HepG2 (cell line): ENCODE results near the gene JMJD4. TPM values are rescaled to one million over a fixed set of nuclear protein-coding genes. Genes with fewer than 3 reads are reported as not detected.

Experiments
- ATAC-seq: fragments of 200-7000 bp; cut with Tn5 transposase; 3 replicates; pipeline ENCODE4 v1.9.1; 2020; ENCODE audit warnings: mild to moderate bottlenecking, moderate library complexity
- BruUV-seq: library from RNA; stranded (reverse); fragments of 400-500 nt; replicated peaks from 2 replicates; lab custom pipeline; 2021; lab: Mats Ljungman, UMichigan
- CTCF ChIA-PET: fragments of 300-600 bp; formaldehyde crosslinking; extraction: SDS; loops from one replicate; lab custom pipeline; 2021; ENCODE audit warnings: low total read pairs, inconsistent platforms, low intra/inter-chr PET ratio; lab: Yijun Ruan, JAX
- POLR2A ChIA-PET: fragments of 350-600 bp; sonication (Branson Sonifier 250); formaldehyde crosslinking; loops from one replicate; lab custom pipeline; 2020; ENCODE audit warnings: antibody characterized with exemption, inconsistent platforms; lab: Yijun Ruan, JAX
- DNase-seq: peaks from one replicate; pipeline ENCODE4 v3.0.0-alpha.2; 2015; ENCODE audit warnings: low spot score
- FAIRE-seq: peaks from 3 replicates; lab custom pipeline; 2011; peaks lifted over from hg19 to GRCh38; lab: Jason Lieb, UNC
- H2AFZ ChIP-seq: one replicate; pipeline ENCODE4 v1.6.1; 2011; ENCODE audit warnings: low read length, inconsistent platforms
- H3K27ac ChIP-seq: fragments of 300-600 bp; 3 replicates; pipeline ENCODE4 v1.8.0; 2011; ENCODE audit warnings: mixed run types, mild to moderate bottlenecking, mixed read lengths, low read length, inconsistent platforms; ENCODE audit not compliant: insufficient read depth; ENCODE audit errors: extremely low read length
- H3K27me3 ChIP-seq, 2 experiments: fragments of 200-600 bp in 1 of 2; 2 replicates in 1 of 2; 3 replicates in 1 of 2; pipeline versions ENCODE4 v1.6.0 to v1.8.0; 2011; ENCODE audit warnings: low read length in 2 of 2, mild to moderate bottlenecking in 2 of 2, moderate library complexity in 2 of 2, inconsistent platforms in 1 of 2; ENCODE audit not compliant: insufficient read depth in 2 of 2, control insufficient read depth in 1 of 2
- H3K36me3 ChIP-seq, 2 experiments: fragments of 200-600 bp in 1 of 2; replicated peaks in 1 of 2; 2 replicates in 1 of 2; 3 replicates in 1 of 2; pipeline versions ENCODE4 v1.5.1 to v1.8.0; 2011; ENCODE audit warnings: low read length in 2 of 2, inconsistent platforms in 1 of 2; ENCODE audit not compliant: insufficient read depth in 2 of 2, control insufficient read depth in 1 of 2
- H3K4me1 ChIP-seq: 2 replicates; pipeline ENCODE4 v1.5.1; 2012; ENCODE audit warnings: low read length, inconsistent platforms; ENCODE audit not compliant: insufficient read depth
- H3K4me2 ChIP-seq: 2 replicates; pipeline ENCODE4 v1.6.0; 2011; ENCODE audit warnings: low read depth, low read length, inconsistent platforms
- H3K4me3 ChIP-seq, 3 experiments: fragments of 200-600 bp in 1 of 3; sonication (generic), shearing (Covaris generic) in 1 of 3; replicated peaks in 1 of 3; 2 replicates each; pipeline ENCODE4 v1.5.1; 2011 to 2016; ENCODE audit warnings: low read length in 3 of 3, inconsistent platforms in 2 of 3, low read depth in 2 of 3, mild to moderate bottlenecking in 2 of 3, control low read depth in 1 of 3, mixed read lengths in 1 of 3; ENCODE audit not compliant: insufficient read depth in 1 of 3
- H3K79me2 ChIP-seq: one replicate; pipeline ENCODE4 v1.6.1; 2011; ENCODE audit warnings: low read length, inconsistent platforms; ENCODE audit not compliant: insufficient read depth
- H3K9ac ChIP-seq: 2 replicates; pipeline ENCODE4 v1.6.0; 2011; ENCODE audit warnings: mild to moderate bottlenecking, low read depth, low read length, inconsistent platforms; ENCODE audit not compliant: insufficient read depth
- H3K9me3 ChIP-seq: 2 replicates; pipeline ENCODE4 v1.5.1; 2012; ENCODE audit warnings: mild to moderate bottlenecking, low read length
- H4K20me1 ChIP-seq: 2 replicates; pipeline ENCODE4 v1.6.0; 2011; ENCODE audit warnings: inconsistent platforms, mild to moderate bottlenecking, low read length, moderate library complexity; ENCODE audit not compliant: insufficient read depth
- SRY ChIP-seq: sonication (generic); formaldehyde crosslinking; IDR thresholded peaks from 2 replicates; pipeline ENCODE4 v1.8.0; 2022; ENCODE audit warnings: mild to moderate bottlenecking, missing genetic modification reagents
- ZFP82 ChIP-seq: sonication (generic); formaldehyde crosslinking; IDR thresholded peaks from 2 replicates; pipeline ENCODE4 v1.5.1; 2020; ENCODE audit warnings: mild to moderate bottlenecking, missing genetic modification reagents, borderline replicate concordance
- ZIK1 ChIP-seq: sonication (generic); formaldehyde crosslinking; IDR thresholded peaks from 2 replicates; pipeline ENCODE4 v1.5.0; 2020; ENCODE audit warnings: mild to moderate bottlenecking, low read depth, missing genetic modification reagents, borderline replicate concordance
- ZNF773 ChIP-seq: sonication (generic); formaldehyde crosslinking; IDR thresholded peaks from 2 replicates; pipeline ENCODE4 v1.4.0; 2020; ENCODE audit warnings: missing genetic modification reagents, borderline replicate concordance
- WGBS: methylation state at CpG from one replicate; pipeline ENCODE4 v1.1.6; 2017; ENCODE audit warnings: low lambda C conversion rate; 5-methylcytosine and 5-hydroxymethylcytosine counted together
- in situ Hi-C: cut with HindIII; loops from 2 replicates; pipeline ENCODE4 v1.10.0; 2017; ENCODE audit warnings: low pct_unique_long_range_greater_than_20kb; ENCODE audit not compliant: extremely low pct_ligation_motif_present
- intact Hi-C: fragments of 100-400 bp; cut with micrococcal nuclease; formaldehyde crosslinking; loops from one replicate; pipeline ENCODE4 v1.10.0; 2022; ENCODE audit not compliant: unreplicated experiment
- polyA plus RNA-seq, 8 experiments: library from polyadenylated mRNA; depleted of rRNA in 3 of 8; stranded (reverse) in 7 of 8; unstranded in 1 of 8; fragments of >200 nt; fragmentation: Illumina TruSeq in 4 of 8; extraction: Trizol in 4 of 8; gene quantifications; 2 replicates each; pipeline versions ENCODE4 v1.2.1 to v1.2.3, GENCODE V29; 2011 to 2016; ENCODE audit warnings: low read depth in 4 of 8, missing spikeins in 1 of 8, mixed read lengths in 1 of 8; ENCODE audit not compliant: insufficient read depth in 1 of 8
- total RNA-seq, 5 experiments: library from RNA; depleted of rRNA; stranded (reverse); fragments of >200 nt; fragmentation: Illumina TruSeq; extraction: Trizol; gene quantifications; 2 replicates each; pipeline ENCODE4 v1.2.3, GENCODE V29; 2016; ENCODE audit warnings: low read depth in 1 of 5
- TF ChIP-seq, protein P1 (sequence below): sonication (generic); formaldehyde crosslinking; IDR thresholded peaks from 2 replicates; pipeline ENCODE4 v1.5.1; 2020; ENCODE audit warnings: mild to moderate bottlenecking, missing genetic modification reagents, moderate library complexity
- TF ChIP-seq, protein P2 (sequence below): sonication (generic); formaldehyde crosslinking; IDR thresholded peaks from 2 replicates; pipeline ENCODE4 v1.4.0; 2020; ENCODE audit warnings: missing genetic modification reagents
- TF ChIP-seq, protein P3 (sequence below): sonication (generic); formaldehyde crosslinking; IDR thresholded peaks from 2 replicates; pipeline ENCODE4 v1.5.0; 2020; ENCODE audit warnings: mild to moderate bottlenecking, missing genetic modification reagents, moderate library complexity

Gene JMJD4
- total and polyA plus RNA-seq, 2 of the 13 experiments (the other 11 are each of a cell fraction or from before 2014, with no cell fraction given): 10.2 to 29.0 TPM

DNA sequence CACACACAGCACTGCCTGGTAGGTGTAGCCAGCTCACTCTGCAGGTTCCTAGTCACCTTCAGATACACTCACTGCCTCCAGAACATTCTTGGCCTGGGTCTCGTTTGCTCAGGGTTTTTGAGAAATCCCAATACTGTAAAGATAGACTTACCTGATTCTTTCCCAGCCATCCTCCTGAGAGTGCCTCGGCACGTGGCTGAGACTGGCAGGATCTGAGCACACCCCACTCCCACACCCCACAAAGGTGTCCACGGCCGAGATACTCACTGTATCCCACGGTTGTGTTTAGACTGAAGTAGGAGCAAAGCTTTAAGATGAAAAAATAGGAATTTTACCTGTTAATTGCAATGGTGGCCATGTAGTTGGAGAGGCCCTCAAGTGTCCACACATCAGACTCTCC, 33.5 kb upstream of the JMJD4 start:
- intact Hi-C loops: no loop called here
- H3K27me3 ChIP-seq: no peaks in the 10 kb centered on the region
- no peak overlapping the region for H3K9ac ChIP-seq
- H3K36me3 ChIP-seq: peaks cover 11 to 37% of the 10 kb centered on the region in 2 experiments; a peak in 4 of 5 replicates
- ATAC-seq (no peak), FAIRE-seq (no peak), DNase-seq (no peak)
- no peaks in the 10 kb centered on the region for H3K9me3 ChIP-seq
- no peak for TF ChIP-seq ZFP82
- H3K27ac ChIP-seq: no peak overlapping the region
- H3K4me2 ChIP-seq: no peak overlapping the region
- H4K20me1 ChIP-seq: peaks cover 5% of the 10 kb centered on the region; the same call in 1 of the 2 replicates
- ChIA-PET POLR2A (no interaction called here), CTCF (no interaction called here)
- WGBS: 96% methylated on average over 6 of the region's 6 CpGs
- H3K4me1 ChIP-seq: no peaks in the 10 kb centered on the region
- no peak overlapping the region for H3K4me3 ChIP-seq
- in situ Hi-C loops: no loop called here
- BruUV-seq: no TSS peak
- no peaks in the 10 kb centered on the region for H3K79me2 ChIP-seq
- H2AFZ ChIP-seq: no peak overlapping the region

DNA sequence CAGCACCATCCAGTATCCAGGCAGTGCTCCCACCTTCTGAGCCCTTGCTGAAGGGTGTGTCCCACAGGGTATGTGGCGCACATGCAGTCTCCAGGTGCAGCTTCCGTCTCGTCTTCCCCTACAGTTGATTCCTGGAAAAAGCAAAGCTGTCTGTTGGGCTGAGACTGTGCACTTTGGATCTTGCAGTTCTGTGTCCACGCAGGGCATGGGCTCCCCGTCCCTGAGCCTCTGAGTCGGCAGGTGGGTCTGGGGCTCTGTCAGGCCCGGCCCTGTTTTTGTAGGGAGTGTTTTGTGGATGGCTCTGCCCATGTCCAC, 33.0 kb upstream of the JMJD4 start:
- Histone ChIP-seq H3K4me2 (no peak overlapping the region), H3K27me3 (no peaks in the 10 kb centered on the region), H3K27ac (no peak overlapping the region), H3K79me2 (no peaks in the 10 kb centered on the region), H4K20me1 (peaks cover 5% of the 10 kb centered on the region; the same call in 1 of the 2 replicates), H3K9ac (no peak overlapping the region), H3K4me1 (no peaks in the 10 kb centered on the region), H2AFZ (no peak overlapping the region), H3K4me3 (no peak overlapping the region), H3K36me3 (peaks cover 11 to 37% of the 10 kb centered on the region in 2 experiments; a peak in 4 of 5 replicates), H3K9me3 (no peaks in the 10 kb centered on the region)
- POLR2A ChIA-PET: no interaction called here
- no peak for DNase-seq
- 100% methylated on average over 3 of the region's 7 CpGs for WGBS
- intact Hi-C loops (no loop called here), in situ Hi-C loops (no loop called here)
- ATAC-seq: no peak
- no peak for FAIRE-seq
- BruUV-seq: no TSS peak
- CTCF ChIA-PET: no interaction called here
- TF ChIP-seq ZIK1 (no peak), ZNF773 (no peak), SRY (CRISPR knock-in tag) (no peak)
- TF ChIP-seq, protein P1, sequence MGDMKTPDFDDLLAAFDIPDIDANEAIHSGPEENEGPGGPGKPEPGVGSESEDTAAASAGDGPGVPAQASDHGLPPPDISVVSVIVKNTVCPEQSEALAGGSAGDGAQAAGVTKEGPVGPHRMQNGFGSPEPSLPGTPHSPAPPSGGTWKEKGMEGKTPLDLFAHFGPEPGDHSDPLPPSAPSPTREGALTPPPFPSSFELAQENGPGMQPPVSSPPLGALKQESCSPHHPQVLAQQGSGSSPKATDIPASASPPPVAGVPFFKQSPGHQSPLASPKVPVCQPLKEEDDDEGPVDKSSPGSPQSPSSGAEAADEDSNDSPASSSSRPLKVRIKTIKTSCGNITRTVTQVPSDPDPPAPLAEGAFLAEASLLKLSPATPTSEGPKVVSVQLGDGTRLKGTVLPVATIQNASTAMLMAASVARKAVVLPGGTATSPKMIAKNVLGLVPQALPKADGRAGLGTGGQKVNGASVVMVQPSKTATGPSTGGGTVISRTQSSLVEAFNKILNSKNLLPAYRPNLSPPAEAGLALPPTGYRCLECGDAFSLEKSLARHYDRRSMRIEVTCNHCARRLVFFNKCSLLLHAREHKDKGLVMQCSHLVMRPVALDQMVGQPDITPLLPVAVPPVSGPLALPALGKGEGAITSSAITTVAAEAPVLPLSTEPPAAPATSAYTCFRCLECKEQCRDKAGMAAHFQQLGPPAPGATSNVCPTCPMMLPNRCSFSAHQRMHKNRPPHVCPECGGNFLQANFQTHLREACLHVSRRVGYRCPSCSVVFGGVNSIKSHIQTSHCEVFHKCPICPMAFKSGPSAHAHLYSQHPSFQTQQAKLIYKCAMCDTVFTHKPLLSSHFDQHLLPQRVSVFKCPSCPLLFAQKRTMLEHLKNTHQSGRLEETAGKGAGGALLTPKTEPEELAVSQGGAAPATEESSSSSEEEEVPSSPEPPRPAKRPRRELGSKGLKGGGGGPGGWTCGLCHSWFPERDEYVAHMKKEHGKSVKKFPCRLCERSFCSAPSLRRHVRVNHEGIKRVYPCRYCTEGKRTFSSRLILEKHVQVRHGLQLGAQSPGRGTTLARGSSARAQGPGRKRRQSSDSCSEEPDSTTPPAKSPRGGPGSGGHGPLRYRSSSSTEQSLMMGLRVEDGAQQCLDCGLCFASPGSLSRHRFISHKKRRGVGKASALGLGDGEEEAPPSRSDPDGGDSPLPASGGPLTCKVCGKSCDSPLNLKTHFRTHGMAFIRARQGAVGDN (CRISPR knock-in tag): no peak
- TF ChIP-seq, protein P2, sequence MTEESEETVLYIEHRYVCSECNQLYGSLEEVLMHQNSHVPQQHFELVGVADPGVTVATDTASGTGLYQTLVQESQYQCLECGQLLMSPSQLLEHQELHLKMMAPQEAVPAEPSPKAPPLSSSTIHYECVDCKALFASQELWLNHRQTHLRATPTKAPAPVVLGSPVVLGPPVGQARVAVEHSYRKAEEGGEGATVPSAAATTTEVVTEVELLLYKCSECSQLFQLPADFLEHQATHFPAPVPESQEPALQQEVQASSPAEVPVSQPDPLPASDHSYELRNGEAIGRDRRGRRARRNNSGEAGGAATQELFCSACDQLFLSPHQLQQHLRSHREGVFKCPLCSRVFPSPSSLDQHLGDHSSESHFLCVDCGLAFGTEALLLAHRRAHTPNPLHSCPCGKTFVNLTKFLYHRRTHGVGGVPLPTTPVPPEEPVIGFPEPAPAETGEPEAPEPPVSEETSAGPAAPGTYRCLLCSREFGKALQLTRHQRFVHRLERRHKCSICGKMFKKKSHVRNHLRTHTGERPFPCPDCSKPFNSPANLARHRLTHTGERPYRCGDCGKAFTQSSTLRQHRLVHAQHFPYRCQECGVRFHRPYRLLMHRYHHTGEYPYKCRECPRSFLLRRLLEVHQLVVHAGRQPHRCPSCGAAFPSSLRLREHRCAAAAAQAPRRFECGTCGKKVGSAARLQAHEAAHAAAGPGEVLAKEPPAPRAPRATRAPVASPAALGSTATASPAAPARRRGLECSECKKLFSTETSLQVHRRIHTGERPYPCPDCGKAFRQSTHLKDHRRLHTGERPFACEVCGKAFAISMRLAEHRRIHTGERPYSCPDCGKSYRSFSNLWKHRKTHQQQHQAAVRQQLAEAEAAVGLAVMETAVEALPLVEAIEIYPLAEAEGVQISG: no peak
- TF ChIP-seq, protein P3, sequence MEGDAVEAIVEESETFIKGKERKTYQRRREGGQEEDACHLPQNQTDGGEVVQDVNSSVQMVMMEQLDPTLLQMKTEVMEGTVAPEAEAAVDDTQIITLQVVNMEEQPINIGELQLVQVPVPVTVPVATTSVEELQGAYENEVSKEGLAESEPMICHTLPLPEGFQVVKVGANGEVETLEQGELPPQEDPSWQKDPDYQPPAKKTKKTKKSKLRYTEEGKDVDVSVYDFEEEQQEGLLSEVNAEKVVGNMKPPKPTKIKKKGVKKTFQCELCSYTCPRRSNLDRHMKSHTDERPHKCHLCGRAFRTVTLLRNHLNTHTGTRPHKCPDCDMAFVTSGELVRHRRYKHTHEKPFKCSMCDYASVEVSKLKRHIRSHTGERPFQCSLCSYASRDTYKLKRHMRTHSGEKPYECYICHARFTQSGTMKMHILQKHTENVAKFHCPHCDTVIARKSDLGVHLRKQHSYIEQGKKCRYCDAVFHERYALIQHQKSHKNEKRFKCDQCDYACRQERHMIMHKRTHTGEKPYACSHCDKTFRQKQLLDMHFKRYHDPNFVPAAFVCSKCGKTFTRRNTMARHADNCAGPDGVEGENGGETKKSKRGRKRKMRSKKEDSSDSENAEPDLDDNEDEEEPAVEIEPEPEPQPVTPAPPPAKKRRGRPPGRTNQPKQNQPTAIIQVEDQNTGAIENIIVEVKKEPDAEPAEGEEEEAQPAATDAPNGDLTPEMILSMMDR (CRISPR knock-in tag): no peak
